Mucosa of gallbladder (tissue), 1 donor: Measurements from ENCODE around the gene PSMC3. TPM values are rescaled to one million over a fixed set of nuclear protein-coding genes. Genes with fewer than 3 reads are reported as not detected.

Experiments used
- DNase-seq: peaks from one replicate; pipeline ENCODE4 v3.0.0-alpha.2; 2020; ENCODE audit warnings: low spot score
- total RNA-seq: library from RNA; stranded (reverse); gene quantifications from one replicate; pipeline ENCODE4 v1.2.1, GENCODE V29; 2021
- donor health status: DM: no; HTN: no; CAD: no.

PSMC3 gene
- total RNA-seq, 1 donor from 2014 or later: 80.5 TPM

DNA sequence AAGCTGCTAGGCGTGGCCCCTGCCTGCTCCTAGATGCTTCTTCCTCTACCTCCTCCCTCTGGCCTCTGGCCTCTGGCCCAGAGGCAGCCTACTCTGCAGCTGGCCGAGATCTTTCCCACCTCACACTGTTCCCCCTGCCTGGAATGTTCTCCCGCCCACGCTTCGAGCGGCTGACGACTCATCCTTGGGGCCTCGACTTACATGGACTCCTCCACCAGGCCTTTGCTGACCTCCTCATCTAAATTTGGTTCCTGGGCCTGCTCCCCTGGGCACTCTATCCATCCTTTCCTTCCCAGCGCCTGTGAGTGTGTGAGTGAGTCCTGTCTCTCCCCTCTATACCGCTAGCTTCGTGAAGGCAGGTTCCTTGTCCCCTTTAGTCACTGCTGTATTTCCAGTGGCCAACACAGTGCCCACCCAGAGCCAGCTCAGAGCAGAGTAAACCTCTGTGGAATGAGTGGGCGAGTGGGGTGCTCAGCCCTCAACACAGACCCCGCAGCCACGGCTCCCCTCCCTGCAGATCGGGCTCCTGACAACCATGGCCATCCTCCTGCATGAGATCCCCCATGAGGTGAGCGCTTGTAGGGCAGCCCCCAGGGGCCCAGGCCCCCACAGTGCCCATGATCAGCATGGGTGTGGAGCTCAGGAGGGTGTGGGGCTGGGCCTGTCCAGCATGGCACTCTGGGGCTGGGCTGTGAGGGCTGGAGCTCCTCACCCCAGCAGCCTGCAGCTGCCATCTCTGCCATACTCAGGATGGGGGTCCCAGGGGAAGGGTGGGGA lies 12.1 kb downstream of the PSMC3 start:
- no peak for DNase-seq

DNA sequence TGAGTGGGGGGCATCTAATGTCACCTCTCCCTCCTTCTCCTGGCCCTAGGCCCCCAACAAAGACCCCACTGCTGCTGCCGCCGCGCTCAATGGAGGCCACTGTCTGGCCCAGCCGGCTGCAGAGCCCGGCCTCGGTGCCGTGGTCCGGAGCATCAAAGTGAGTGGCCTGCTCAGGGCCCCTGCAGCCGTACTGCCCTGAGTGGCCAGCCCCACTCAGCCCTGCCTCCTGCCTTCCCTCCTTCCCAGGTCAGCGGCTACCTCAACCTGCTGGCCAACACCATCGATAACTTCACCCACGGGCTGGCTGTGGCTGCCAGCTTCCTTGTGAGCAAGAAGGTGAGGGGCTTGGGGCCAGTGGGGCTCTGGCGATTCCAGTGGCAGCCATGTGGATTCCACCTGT lies 12.9 kb downstream of the PSMC3 start:
- DNase-seq: no peak

DNA sequence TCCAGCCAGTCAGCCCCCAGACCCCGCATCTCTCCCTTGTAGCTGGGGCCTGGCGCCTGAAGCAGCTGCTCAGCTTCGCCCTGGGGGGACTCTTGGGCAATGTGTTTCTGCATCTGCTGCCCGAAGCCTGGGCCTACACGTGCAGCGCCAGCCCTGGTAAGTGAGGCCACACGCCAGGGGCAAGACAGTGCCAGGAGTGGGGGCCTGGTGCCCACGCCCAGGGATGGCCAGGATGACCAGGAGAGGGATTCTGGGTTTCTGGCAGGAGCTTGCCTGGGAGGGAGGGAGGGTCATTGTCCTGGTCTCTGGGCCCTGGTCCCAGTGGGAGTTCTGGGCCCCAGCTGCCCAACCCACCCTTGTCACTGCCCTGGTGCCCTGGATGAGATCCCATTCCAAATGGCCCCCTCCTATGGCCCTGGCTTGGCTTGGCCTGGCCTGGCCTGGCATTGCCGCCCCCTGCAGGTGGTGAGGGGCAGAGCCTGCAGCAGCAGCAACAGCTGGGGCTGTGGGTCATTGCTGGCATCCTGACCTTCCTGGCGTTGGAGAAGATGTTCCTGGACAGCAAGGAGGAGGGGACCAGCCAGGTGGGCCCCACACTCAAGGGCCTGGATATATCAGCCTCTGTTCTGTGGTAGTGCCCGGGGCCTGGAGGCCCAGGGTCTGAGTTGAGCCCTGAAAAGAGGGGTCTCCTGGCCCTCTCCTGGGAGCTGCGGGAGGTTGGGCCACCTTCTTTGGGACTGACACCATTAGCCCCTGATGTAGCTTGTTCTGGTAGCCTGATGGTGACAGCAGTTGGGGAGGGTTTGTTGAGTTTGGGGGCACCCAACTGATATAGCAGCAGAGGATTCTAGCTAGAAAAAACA lies 14.1 kb downstream of the PSMC3 start:
- DNase-seq: no peak

DNA sequence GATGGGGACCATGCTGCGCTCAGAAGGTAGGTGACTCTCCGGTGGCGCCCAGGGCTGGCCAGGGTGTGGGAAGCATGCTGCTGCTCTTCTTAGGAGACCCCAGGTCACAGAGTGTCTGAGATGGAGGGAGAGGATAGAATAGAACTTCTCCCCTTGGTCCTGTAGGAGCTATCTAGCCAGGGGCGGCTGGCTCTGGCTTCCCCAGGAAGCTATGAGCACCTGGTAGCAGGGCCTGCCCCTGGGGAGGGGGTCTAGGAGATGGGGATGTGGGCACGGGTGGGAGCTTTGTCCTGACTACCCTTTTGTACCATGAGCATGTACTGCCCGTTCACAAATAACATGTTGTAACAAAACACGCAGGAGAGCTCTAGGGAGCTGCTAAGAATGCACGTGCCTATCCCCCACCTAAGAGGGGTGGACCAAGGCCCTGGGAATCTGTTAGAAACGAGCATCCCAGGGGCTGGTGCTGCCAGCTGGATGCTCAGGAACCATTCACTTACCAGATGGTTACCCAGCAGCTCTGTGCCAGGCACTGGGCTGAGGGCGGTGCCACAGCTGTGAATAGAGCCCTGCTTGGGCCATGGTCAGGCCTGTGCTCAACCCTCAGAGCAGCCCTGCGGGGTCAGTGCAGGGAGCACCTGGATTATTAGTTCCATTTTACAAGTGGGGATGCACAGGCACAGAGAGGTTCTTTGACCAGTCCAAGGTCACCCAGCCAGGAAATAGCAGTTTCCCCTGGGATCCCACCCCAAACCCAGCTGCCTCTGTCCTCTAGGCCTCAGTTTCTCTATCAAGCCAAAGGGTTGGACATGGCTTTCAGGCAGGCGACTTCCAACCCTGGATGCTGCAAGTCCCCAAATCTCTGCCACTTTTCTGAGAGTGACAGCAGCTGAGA lies 15.6 kb downstream of the PSMC3 start:
- DNase-seq: no peak

DNA sequence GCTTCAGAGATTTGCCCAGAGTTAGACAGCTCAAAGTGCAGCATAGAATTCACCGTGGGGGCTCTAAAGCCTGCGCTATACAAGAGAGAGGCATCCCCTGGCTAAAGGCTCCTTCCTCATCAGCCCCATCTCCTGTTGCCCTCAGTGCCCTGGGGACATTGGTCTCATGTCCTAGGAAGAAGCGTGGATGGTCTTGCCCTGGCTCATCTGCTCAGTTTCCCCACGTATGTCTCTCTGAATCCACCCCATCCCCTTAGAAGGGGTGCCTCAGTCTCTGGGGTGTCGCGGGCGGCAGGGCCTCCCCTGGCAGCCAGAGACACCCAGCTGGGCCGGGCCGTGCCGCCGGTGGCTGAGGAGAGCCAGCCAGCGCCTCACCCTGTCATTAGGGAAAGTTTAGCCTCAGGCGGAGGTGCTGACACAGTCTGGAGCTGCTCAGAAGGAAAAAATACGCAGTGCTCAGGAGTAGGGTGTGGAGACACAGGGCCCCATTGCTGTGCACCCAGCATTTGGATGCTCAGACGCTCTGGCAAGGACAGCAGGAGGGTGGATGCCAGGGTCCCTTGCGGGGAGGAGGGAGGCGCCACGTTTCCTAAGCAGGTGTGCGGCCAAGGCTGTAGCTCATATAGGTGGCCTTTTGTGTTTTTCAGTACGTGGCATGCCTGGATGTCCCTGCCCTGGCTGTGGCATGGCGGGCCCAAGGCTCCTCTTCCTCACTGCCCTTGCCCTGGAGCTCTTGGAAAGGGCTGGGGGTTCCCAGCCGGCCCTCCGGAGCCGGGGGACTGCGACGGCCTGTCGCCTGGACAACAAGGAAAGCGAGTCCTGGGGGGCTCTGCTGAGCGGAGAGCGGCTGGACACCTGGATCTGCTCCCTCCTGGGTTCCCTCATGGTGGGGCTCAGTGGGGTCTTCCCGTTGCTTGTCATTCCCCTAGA lies 16.5 kb downstream of the PSMC3 start:
- no peak for DNase-seq

DNA sequence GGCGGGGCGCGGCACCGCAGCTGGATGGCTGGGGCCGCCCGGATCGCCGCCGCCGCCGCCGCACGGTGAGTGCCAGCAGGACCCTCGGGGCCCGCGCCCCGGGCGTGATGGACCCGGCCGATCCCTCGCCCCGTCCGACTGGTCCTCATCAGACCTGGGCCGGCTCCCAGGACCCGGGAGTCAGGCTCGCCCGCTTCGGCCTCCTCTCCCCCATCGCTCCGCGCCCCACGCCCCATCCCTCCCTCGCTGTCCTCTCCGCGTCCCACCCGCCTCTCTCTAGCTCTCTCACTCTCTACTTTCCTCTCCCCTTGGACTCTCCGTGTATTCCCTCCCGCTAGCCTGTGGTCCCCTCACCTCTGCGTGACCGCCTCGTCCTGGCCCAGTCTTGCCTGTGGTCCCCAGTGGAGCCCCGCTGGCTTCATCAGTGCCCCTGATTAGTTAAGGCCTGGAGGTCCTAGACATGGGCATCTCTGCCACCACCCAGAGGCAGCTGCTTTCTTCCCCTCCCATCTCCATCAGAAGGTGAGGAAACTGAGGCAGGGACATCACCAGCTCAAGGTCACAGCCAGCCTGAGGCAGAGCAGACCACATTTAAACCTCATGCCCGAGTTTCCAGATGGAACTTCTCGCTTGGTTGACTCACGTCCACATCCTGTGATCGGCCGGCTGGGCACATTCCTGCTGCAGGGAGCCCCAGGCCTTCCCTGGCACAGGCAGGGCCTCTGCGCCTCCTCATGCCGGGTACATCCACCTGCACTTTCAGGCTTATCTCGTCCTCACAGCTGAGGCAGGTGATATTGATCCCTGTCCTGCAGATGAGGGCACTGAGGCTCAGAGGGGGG lies 17.4 kb downstream of the PSMC3 start:
- peak; percentile 48 for DNase-seq

DNA sequence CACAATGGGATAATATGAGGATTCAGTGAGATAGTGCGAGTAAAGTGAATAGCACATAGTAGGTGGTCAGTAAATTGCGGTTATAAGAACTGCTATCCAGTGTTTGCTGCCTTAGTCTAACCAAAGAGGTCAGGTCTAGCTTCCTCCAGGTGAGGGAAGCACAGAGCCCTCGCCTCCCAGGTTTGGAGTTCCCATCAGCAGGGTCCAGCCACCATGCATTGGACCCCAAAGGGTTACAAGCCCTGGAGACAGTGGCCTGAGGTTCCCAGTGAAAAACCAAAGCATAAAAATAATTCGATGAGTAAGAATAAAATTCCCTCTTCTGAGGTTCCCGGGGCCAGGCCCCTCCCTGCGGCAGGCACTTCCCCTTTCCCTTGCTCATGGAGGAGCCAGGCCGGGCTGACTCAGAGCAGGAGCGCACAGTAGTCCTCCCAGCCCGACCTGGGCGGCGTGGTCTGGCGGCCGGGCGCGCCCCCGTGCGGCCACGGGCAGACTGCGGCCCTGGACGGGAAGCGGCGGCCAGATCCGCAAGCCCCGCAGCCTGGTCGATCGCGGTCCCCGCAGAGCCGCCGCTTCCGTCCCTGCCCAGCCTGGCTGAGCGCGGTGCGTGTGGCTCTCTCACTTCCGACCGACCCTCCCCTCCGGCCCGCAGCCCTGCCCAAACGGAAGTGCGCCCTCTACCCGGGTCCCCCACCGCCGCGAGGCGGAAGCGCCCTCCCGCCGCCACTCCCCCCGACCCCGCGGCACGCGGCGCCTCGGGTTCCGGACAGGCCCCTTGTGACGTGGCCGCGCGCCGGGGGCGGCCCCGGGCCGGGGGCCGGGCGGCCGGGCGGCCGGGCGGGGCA lies 18.3 kb downstream of the PSMC3 start, which contains the start of gene SLC39A13:
TSS of gene SLC39A13 (plus strand) at position 845 of the 845 bp plus-strand sequence. CDS start 1,505 bp downstream, outside the sequence.
- peak; percentile 94 for DNase-seq

DNA sequence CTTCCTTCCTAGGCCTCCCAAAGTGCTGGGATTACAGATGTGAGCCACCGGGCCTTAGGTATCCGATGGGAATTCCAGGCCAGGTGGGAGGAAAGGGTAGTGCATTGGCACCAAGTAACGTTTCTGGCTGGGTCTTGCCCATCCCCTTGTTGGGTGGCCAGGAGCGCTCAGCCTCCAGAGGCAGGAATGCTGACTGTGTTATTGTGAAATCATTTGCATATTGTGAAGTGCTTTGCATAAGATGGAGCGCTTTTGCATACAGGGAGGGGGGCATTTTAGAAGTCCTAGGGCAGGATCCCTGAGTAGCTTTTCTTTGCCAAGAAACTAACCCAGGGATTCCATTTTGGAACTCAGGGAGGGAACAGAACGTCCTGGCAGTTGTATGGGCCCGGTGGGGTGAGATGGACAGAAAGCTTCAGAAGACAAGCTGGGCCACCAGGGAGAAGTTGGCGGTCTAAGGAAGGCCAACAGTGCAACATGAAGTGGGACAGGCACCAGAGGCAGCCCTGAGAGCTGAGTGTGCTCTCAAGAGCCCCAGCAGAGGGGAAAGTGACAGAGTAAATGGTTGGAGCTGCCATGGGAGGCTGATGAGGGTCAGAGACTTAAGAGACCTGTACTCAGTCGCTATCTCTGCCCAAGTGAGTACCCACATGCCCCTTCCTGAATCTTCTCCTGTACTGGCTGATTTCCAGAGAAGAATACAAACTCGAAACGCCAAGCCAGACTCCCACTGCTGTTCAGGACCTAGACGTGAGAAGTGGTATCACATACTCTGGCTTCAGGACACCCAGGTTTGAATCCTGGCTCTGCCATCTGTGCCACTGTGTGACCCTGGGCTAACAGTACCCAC lies 19.1 kb downstream of the PSMC3 start:
- no peak for DNase-seq

DNA sequence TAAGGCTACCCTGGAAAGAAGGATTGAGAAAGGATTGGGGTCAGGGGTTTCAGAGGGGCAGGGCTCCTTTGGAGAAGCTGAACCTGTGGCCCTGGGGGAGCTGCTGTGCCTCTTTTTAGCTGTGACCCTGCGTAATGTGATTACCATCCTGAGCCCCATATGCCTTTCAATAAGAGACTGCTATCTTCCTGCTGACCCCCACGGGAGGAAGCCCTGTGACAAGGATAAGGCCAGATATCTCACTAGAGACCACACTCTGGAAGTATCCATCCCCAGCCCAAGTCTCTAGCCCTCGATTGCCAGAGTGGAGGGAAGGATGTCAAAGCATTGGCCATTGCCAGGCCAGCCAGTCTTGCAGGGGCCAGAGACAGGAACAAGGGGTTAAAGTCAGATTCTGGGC lies 22.7 kb downstream of the PSMC3 start:
- DNase-seq: no peak

DNA sequence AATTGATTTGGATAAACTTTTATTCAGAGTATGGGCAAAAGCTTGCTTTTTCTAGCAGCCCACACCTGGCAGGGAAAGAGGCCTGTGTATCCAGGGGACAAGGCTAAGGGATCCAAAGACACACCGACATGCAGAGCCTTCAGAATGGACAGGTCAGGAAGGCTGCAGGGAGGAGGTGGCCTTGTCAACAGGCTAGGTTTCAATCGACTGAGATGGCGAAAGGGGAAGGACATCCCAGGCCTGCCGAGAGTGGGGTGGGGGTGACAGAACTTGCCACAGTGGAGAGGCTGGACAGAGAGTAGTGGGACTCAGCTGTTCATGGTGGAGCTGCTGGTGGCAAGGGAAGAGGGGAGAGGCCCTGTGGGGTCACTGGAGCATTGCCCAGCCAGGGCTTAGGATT lies 23.1 kb downstream of the PSMC3 start:
- DNase-seq: no peak

DNA sequence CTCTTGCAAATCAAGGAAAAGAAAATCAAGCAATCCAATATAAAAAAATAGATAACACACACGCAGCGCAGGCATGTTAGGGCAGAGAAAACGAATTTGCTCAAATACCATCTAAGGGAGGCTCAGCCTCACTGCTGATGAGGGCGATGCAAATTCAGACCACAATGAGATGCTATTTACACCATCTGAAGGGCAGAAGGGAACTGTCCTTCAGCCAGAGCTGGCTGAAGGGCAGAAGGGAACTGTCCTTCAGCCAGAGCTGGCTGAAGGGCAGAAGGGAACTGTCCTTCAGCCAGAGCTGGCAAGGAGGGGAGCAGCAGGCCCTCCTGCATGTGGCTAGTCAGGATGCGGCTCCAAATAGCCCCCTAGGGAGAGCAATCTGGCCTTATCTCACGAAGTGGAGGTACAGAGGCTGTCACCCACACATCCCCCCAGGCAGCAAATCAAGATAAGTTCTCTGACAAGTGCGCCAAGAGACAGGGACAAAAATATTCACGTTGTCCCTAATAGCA lies 25.4 kb downstream of the PSMC3 start:
- DNase-seq: no peak

DNA sequence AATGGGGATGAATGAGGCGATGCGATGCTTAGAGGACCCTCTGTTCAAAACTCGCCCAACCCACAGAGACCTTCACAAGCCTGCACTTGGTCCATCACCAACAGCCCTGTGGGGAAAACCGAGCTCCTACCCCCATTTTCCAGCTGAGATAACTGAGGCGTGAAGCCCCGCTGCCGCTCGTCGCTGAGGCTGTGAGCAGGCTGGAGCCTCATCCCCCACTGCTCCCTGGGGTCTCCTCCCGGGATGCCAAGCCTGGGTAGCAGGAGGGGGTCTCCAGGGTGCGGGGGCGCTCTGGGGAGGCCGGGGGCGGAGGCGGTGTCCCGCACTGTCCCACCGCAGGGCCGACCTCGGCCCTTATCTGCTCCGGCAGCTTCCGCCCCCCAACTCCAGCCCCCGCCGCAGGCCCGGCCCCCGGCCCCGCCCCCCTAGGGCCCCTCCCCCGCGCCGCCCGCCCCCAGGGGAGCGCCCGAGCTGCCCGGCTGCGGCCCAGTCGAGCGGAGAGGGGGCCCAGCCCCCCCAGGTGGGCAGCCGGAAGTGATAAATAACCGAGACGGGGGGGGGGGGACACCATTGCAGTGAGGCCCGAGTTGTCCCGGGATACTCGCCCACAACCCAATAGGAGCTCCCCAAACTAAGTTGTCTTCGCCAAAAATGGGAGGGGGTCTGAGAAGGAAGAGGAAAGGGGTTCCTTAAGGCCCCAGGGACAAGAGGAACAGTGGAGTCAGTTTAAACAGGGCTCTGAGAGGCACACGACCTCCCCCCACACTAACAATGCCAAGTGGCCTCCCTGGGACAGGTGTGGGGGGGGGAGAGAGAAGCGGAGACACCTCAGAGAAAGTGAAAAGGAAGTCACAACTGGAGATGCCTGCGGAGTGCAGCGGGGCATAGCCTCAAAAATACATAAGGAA lies 26.1 kb downstream of the PSMC3 start:
- DNase-seq: no peak

DNA sequence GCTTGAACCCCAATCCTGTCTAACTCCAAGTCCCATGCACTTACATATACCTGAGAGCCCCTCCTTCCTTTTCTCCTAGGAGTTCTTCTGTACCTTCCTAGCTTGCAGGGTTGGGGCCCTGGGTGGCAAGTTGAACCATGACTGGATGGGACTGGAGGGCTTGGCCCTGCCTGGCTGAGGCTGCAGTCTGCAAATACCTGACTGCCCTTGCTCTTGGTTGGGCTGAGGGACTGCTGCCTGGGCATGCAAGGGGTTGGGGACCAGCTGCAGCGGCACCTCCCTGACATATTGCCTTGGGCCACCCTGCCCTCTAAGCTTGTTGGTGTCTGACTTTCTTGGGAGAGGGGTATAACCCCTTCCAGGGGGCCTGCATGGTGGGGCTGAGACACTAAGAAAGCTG lies 27.7 kb downstream of the PSMC3 start:
- DNase-seq: no peak

DNA sequence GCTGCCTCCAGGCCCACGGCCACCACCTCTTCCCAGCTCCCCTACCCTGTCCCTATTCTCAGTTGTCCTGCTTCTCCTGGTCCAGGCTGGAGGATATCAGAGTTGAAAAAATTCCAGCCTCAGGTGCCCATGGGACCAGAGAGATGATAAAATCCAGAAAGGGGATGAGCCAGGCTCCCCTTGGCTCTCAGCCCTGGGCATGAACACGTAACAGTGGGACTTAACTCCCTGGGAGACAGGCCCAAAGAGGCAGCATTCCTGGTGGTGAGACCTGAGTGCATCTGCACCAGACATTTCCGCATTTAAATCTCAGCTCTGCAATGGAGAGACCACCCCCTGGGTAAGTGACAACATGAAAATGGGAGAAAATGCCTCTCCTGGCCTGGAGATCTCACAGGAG lies 28.2 kb downstream of the PSMC3 start:
- no peak for DNase-seq

DNA sequence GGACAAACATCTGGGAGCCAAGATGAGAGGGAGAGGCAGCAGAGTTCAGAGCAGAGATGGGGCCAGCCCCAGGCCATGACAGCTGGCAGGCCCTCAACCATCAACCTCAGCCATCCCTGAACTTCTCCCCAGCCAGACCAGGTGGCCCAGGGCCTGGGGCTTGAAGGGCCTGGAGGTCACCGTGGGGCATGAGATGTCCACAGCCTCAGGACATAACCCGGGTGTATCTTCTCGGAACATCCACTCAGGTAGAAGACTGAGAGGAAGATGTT lies 30.3 kb downstream of the PSMC3 start:
- DNase-seq: no peak

DNA sequence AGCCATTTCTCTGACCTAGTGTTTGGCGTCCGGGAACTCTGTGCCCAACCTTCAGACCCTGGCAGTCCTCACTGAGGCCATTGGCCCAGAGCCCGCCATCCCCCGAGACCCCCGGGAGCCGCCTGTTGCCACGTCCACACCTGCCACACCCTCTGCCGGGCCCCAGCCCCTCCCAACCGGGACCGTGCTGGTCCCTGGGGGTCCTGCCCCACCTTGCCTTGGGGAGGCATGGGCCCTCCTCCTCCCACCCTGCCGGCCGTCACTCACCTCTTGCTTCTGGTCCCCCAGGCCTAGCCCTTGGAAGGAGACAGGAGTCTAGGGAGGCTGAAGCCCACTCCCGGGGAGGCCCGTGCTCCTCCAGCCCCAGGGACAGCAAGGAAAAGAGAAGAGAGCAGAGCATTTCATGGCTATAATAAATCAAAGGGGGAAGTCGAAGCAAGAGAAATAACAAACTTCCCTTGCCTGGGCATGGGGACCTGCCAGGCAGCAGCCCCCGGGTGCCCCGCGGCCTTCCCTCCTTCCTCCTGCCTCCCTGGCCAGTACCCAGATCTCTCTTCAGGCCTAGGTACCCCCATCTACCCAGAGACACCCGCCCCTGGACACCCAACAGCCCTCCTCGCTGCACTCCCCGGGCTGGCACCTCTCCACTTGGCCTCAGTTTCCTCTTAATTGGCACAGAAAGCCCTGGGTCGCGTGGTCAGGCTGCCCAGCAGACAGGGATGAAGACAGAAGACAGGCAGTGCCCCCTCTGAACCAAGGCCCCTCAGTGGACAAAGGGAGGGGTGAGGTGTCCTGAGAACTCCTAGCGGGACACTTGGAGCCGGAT lies 30.8 kb downstream of the PSMC3 start:
- DNase-seq: no peak
